ENCODE results near the gene ATF6.

Gene ATF6

GRCh38 chr1:161945306-161946060, 179.4 kb downstream of the ATF6 start:
- no peak for DNase-seq

GRCh38 chr1:161946071-161946987, 180.2 kb downstream of the ATF6 start:
- DNase-seq = no peak

GRCh38 chr1:161948435-161948834, 182.3 kb downstream of the ATF6 start:
- DNase-seq = no peak

DNA sequence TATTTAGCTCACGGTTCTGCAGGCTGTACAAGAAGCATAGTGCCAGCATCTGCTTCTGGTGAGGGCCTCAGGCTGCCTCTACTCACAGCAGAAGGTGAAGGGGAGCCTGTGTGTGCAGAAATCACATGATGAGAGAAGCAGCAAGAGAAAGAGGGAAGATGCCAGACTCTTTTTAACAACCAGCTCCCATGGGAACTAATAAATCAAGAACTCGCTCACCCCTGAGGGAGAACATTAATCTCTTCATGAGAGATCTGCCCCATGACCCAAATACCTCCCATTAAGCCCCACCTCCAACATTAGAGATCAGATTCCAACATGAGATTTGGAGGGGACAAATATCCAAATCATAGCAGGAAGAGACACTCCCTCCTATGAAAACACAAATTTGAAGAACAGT, 183.4 kb downstream of the ATF6 start:
- no peak for DNase-seq

- no peak for DNase-seq
Measured at GRCh38 chr1:161950377-161950776, 184.3 kb downstream of the ATF6 start.

- DNase-seq = no peak
Measured at GRCh38 chr1:161951646-161952045, 185.5 kb downstream of the ATF6 start.

DNA sequence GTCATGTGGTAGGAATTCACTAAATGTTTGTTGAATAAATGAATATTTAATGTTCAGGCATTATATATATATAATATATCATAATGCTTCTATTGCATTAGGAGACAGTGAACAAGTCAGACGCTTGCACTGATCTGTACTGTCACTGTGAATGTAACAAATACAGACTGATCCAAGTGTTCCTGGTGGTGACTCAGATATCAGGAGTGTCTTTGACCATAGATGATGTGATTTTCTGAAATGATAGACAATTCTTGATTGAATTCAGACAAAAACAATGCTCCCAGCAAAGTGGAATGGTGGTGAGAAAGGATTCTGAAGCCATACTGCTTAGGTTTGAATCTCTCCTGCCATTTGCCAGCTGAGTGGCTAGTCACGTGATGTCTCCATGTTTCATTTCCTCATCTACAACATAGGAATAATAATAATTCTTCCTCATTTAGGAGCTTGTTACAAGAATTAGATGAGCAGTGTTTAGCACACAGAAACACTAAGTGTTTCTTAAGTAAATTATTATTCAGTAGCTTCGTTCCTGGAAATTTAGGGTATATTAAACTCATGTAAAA, 186.6 kb downstream of the ATF6 start:
- DNase-seq = no peak

- DNase-seq = no peak
Measured at GRCh38 chr1:161953256-161953920, 187.3 kb downstream of the ATF6 start.

- no peak for DNase-seq
Measured at GRCh38 chr1:161954050-161954449, 187.9 kb downstream of the ATF6 start.

DNA sequence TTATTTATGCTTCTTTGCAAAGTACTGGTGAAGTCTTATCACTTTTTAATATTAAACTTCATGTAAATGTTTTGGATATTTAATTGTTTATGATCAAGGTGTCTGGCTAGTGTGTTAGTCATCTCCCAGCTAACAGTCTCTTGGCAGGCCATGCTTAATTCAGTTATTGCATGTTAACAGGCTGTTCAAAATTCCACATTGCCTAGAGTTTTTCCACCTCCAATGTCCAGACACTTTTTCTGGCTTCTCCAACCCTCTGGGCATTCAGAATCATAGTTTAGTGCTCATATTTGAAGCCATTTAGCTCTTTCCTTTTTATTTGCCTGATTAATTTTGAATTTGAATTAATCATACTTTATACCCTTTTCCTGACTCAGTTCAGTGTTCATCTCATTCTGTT, 188.3 kb downstream of the ATF6 start:
- no peak for DNase-seq

DNA sequence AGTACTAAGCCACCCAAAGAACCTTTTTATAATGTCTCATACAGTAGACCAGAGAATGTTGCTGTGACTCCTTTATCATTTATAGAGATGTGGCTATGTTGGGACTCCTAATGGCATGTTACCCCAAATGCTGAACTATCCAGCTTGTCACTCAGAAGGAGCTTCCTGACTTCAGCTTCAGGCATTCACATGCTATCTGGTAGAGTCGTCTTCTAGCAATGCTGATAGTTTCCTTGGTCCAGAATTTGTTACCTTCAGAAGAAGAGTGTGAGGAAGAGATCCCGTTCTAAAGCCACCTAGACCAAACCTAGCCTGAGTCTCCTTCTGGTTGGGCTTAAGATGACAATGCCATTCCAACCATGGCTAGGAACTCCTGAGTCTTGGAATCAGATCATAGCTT, 189.5 kb downstream of the ATF6 start:
- DNase-seq = no peak

DNA sequence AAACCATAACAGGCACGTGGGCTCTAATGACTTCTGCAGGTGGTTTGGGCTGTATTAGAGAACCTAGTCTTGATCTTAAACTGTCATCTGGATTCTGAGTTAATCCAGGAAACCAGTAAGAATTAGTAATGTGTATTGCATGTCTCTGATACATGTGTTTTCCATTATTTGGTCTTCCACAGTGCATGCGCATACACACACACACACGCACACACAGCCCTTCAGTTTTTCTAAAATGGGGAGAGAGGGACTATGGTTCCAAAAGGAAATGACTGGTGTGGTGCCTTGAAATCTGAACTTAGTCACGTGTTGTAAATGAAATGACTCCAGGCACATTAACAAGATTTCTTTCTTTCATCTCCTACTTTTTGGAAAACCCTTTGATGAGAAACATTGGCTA, 190.0 kb downstream of the ATF6 start:
- no peak for DNase-seq

DNA sequence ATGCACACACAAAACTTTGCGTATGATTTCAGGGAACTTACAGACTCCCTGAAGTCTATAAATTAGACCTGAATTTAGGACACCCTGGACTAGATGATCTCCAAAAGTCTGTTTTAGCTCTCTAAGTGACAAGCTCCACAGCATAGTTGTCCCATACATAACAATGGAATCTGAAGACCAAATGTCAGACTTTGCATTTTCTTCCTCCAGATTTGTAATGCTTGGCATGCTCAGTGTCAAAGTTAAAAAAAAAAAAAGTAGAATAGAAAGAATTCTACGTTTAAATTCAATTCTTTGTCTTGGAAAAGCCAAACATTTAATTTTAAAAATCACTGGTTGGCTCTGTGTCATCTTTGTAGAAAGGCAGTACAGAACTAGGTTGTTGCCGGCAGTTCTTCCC, 190.8 kb downstream of the ATF6 start:
- DNase-seq = no peak

GRCh38 chr1:161958425-161958824, 192.3 kb downstream of the ATF6 start:
- DNase-seq = no peak

GRCh38 chr1:161962091-161962887, 196.2 kb downstream of the ATF6 start:
- no peak for DNase-seq

GRCh38 chr1:161966067-161966466, 199.9 kb downstream of the ATF6 start:
- no peak for DNase-seq

- DNase-seq = no peak
Measured at GRCh38 chr1:161970036-161970435, 203.9 kb downstream of the ATF6 start.

DNA sequence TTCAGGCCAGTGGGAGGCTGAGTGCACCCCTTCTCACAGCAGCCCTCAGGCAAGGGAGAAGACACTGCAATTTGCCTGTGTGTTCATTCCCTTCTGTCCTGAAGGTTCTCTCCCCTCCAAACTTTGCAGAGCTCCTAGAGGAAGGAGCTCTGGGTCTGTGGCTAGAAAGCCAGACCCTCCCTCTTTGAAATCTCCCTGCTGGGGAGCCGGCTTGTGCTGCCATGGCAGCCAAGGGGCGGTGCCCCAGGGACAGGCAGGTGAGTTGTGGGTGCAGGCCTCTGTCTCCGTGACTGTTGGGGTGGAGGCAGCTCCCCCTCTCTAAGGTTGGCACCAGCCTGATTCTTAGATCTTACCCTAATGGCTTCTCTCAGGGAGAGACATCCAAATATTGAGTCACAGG, 204.5 kb downstream of the ATF6 start:
- DNase-seq = no peak

GRCh38 chr1:161972828-161973227, 206.7 kb downstream of the ATF6 start:
- no peak for DNase-seq

- DNase-seq = no peak
Measured at GRCh38 chr1:161973924-161974845, 208.1 kb downstream of the ATF6 start.

Measured in NCI-H2227 treated with DMSO at 0.1 percent for 48 hours (cell line).